GM18508 (cell line): ENCODE results near the gene SLC44A2.
A peak's percentile ranks its signal among the peaks of the same experiment; 100 is the strongest.
"Not testable (repeated sequence)": the region's sequence is repeated elsewhere in the genome, so short reads cannot be mapped to it uniquely, and the experiment has no call there.

Experiments
- ATAC-seq: cut with Tn5 transposase; IDR thresholded peaks from one replicate; pipeline ENCODE4 v1.9.1; 2021; ENCODE audit warnings: moderate number of reproducible peaks; ENCODE audit not compliant: insufficient read depth, unreplicated experiment

Gene SLC44A2

DNA sequence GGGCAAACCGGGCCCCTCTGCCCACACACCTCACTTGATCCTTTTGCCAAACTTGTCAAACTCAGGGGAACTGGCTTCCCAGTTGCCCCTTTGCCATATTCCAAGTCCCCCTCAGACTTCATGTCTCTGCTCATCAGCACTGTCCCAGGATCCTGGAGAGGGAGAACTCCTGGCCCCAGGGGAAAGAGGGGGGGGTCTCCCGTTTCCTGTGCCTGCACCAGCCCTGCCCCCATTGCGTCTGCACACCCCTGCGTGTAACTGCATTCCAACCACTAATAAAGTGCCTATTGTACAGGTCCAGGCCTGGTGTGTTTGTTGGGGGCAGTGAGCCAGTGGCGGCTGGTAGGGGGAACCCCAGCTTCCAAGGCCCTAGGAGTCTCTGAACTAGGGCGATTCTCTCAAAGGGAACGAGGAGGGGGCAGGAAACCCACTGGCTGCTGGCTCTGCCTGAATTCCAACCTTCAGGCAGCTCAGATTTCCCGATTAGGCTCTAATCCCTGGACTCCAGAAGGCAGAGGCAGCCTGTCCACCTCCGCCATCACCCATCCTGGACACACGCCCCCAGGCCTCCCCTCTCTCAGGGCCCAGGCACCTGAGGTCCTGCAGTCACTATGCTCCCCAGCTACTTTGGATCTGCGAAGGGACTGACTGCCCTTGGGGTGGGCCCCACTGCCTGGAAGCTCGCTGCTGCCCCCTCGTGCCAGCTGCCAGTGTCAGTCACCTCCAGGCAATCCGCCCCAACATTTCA lies 19.1 kb downstream of the SLC44A2 start:
- ATAC-seq = no peak

DNA sequence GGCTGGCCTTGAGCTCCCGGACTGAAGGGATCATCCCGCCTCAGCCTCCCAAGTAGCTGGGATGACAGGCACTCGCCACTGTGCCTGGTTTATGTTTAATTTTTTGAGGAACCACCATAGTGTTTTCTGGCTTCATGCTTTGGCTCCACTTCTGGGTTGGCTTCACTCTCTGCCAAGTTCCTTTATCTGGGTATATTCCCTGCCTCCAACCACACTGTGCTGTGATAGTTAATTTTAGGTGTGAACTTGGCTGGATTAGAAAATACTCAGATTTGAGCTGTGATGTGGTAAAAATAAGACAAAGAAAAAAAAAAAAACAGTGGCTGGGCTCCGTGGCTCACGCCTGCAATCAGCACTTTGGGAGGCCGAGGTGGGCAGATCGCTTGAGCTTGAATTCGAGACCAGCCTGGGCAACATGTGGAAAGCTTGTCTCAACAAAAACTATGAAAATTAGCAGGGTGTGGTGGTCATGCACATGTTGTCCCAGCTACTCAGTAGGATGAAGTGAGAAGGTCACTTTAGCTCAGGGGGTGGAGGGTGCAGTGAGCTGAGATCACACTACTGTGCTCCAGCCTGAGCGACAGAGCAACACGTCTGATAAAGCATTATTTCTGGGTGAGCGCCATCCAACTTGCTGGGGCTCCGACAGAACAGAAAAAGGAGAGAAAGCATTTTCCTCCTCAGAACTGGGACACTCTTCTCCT lies 21.3 kb downstream of the SLC44A2 start:
- no peak for ATAC-seq

DNA sequence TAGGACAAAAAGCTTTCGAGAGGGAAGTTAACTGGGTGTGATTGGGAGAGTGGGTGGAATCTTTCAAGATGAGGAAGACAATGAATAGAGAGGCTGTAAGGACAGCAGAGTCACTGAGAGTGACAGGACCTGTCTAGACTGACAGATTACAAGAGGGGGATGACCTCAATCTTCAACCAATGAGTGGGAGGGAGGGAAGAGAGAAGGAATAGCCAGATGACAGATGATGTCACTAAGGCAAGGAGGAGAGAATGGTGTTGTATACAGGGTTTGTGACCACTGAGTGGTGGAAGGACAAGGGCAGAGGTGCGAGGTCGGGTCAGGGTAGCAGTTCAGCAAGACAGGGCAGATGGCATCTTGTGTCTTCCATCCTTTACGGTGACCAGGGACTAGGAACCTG lies 23.0 kb downstream of the SLC44A2 start:
- no peak for ATAC-seq

- ATAC-seq = no peak
Measured at GRCh38 chr19:10651851-10652250, 26.5 kb downstream of the SLC44A2 start.

DNA sequence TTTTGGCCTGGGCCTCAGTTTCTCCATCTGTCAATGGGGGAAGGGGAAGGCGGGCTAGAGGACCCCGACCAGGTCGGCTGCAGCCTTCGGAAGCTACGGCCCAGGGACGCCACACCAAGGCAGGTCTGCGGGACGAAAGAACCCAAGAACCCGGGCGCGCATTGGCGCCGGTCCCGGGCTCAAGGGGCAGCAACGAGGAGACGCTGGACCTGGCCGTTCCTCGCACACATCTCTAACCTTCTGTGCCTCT lies 28.1 kb downstream of the SLC44A2 start:
- no peak for ATAC-seq

- ATAC-seq = peak; percentile 56
Measured at GRCh38 chr19:10653732-10654609, 28.6 kb downstream of the SLC44A2 start, which contains the start of gene ILF3. Gene ILF3, plus strand, starts transcription at chr19:10654346. Its CDS starts 16,260 bp downstream, at chr19:10670606.

DNA sequence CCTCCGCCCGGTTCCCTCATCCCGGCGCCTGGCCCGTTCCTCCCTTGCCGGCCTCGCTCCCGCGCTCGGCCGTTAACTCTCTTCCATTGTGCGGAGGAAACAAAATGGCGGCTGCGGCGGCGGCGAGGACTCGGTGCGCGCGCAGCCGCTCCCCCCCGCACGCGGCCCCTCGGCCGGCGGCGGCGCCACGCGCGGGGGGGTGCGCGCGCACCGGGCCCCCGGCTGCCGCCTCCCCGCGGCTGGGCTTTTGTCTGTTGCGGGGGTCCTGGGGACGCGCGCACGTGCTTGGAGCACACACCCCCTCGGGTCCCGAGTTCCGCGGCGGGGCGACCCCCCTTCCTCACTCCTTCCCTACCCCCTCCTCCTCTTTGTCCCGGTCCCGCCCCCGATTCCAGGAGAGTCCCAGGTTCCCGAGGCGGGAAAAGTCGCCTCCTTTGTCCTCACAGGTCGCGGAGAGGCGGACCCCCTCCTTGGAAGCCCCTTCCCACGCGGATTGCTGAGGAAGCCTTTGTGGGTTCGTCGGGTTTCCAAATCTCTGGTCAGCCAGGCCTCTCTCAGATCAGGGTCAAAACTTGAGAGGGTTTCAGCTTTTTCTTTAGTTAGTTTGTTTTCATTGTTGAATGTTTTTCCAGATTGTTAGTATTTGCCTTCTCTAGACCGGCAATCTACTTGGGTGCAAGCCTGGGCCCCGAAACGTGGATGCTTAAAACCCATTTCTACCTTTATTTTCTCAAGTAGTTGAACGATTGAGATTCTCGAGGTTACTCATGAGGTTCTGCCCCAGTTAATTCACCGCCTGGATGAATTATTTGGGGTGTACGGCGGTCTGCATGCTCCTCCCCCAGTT lies 29.5 kb downstream of the SLC44A2 start:
- no peak for ATAC-seq

GRCh38 chr19:10655457-10656312 lies 30.3 kb downstream of the SLC44A2 start:
- ATAC-seq = no peak

GRCh38 chr19:10660346-10660745 lies 35.0 kb downstream of the SLC44A2 start:
- no peak for ATAC-seq

- no peak for ATAC-seq
Measured at GRCh38 chr19:10661946-10662345, 36.6 kb downstream of the SLC44A2 start.

- ATAC-seq = no peak
Measured at GRCh38 chr19:10662384-10663251, 37.3 kb downstream of the SLC44A2 start.

DNA sequence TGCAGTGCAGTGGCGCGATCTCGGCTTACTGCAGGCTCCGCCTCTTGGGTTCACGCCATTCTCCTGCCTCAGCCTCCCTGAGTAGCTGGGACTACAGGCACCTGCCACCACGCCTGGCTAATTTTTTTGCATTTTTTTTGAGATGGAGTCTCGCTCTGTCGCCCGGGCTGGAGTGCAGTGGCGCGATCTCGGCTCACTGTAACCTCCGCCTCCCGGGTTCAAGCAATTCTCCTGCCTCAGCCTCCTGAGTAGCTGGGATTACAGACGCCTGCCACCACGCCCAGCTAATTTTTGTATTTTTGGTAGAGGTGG lies 37.9 kb downstream of the SLC44A2 start:
- not testable (repeated sequence) for ATAC-seq

DNA sequence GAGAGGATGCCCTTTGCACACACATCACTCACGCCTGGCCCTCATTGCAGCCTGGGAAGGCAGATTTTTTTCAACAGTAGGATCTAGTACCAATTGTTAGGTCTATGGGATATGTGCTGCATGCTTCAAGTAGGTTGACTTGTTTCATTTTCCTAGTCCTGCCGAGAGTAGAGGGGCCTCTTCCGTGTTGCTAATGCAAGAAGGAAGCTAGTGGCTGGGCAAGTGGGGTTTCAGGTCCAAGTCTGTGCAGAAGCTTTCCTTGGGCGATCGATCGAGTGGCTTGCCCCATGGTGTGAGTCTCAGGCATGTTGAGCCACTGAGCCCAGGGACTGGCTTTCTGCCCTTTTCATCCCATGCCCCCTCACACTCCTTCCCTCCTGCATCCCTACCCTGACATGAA lies 42.5 kb downstream of the SLC44A2 start:
- no peak for ATAC-seq

- ATAC-seq = no peak
Measured at GRCh38 chr19:10669246-10669645, 43.9 kb downstream of the SLC44A2 start.

- no peak for ATAC-seq
Measured at GRCh38 chr19:10670182-10670581, 44.8 kb downstream of the SLC44A2 start.

DNA sequence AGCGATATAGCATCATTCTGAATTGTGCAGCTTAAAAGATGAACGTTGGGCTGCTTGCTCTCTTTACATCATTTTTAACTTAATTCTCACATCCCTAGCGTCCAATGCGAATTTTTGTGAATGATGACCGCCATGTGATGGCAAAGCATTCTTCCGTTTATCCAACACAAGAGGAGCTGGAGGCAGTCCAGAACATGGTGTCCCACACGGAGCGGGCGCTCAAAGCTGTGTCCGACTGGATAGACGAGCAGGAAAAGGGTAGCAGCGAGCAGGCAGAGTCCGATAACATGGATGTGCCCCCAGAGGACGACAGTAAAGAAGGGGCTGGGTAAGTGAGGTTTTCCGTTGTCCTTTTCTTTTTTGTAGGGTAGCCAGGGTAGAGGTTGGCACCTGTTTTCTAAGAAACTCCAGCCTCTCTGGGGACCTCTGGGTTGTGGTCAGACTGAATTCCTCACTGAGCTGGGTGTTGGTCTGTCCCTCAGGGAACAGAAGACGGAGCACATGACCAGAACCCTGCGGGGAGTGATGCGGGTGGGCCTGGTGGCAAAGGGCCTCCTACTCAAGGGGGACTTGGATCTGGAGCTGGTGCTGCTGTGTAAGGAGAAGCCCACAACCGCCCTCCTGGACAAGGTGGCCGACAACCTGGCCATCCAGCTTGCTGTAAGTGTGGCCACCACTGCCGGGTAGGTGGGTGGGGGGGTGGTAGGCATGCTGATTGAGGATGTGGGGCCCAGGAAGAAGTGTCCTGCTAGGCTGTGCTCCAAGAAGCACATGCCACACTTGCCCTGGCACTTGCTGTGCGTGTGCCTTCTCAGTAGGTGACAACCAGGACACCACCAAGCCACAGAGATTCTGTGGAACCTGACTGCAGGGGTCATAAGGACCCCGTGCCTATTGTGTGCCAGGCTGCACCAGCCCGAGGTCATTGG lies 45.8 kb downstream of the SLC44A2 start:
- no peak for ATAC-seq

DNA sequence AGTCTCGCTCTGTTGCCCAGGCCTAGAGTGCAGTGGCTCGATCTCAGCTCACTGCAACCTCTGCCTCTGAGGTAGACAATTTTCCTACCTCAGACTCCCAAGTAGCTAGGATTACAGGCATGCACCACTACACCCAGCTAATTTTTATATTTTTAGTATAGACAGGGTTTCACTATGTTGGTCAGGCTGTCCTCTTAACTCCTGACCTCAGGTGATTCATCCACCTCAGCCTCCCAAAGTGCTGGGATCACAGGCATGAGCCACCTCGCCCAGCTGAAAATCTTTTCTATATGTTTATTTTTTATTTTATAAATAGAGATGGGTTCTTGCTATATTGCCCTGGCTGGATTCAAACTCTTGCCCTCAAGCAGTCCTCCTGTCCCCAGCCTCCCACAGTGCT lies 46.6 kb downstream of the SLC44A2 start:
- ATAC-seq = not testable (repeated sequence)
